Activated naive CD8-positive, alpha-beta T cell treated with anti-CD3 and anti-CD28 coated beads, Interleukin-2, amount 50 U/mL, for 16 hours (primary cell): Measurements from ENCODE around the gene MCRIP2.

Experiments used
- DNase-seq: peaks from one replicate; pipeline ENCODE4 v3.0.0-alpha.2; 2020; ENCODE audit warnings: low read depth, low spot score

MCRIP2 gene

DNA sequence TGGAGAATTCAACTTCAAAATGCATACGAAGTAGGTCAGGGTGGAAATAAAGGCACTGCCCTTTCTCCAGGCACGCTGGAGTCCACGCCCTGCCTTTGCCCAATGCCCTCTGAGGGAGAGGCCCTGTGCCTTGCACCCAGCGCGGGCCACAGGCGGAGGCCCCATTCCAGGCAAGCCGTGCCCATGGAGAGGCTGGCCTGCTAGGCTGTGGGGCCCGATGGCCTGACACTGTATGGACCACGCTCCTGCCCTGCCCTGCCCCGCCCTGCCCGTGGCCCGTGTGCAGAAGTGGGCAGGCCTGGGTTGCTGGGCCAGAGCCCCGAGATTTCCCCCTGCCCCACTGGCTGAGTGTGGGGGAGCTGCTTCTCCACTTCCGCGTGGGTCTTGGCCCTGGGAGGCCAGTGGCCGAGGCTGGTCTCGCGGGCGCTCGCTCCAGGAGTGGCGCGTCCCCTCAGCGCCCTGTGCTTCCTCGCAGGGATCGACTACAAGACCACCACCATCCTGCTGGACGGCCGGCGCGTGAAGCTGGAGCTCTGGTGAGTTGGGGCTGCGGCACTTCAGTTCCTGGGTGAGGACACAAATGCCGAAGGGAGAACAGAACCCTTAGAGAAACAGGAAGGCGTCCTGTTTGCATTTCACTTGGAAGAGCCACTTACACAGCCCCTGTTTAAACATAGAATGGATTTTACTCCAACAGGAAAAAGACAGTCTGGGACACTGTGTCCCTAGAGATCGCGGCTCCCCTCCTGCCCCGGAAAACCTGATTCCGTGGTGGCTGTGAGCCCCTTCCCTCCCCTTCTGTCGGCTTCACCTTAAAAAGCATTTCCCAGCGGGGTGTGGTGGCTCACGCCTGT is 24.7 kb upstream of the MCRIP2 start:
- no peak for DNase-seq

DNA sequence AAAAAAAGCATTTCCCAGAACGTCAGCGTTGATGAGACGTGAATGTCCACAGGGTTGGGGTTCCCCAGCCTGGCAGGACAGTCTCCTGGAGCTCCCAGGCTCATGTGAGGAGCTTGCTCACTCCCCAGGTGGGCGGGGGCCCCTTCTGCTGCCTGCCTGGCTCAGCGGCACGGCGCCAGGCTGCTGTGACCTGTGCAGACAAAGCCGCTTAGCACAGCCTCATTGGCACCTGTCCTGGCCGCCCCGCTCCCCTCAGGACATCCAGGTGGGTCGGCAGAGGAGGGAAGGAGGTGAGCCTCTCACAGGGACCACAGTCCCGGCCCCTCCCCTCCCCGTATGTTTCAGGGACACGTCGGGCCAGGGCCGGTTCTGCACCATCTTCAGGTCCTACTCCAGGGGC is 23.8 kb upstream of the MCRIP2 start:
- no peak for DNase-seq

DNA sequence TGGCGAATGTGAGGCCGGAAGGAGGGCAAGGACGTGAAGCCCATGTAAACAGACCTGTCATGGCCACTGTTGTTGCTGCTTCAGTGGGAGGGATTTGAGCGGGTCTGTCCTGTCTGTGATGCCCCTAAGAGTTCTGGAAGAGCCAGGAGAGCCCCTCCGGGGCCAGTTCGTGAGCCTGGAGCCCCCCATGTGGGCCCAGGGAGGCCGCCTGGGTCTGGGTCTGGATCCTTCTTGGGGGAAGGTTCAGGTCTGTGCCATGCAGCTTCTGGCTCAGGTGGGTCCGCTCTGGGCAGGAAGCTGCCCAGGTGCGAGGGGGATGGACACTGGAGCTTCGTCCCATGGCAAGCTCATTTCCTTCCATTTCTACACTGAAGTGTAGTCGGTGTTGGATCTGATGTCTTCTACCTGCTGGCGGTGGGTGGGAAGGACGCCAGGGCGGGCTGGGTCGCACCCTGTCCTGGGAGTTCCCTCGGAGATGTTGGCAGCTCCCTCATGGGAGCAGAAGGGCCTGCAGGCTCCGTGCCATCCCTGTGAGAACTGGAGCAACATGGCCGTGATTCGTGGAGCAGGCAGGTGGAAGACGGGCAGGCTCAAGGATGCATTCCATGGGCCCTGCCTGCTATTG is 22.0 kb upstream of the MCRIP2 start:
- no peak for DNase-seq

DNA sequence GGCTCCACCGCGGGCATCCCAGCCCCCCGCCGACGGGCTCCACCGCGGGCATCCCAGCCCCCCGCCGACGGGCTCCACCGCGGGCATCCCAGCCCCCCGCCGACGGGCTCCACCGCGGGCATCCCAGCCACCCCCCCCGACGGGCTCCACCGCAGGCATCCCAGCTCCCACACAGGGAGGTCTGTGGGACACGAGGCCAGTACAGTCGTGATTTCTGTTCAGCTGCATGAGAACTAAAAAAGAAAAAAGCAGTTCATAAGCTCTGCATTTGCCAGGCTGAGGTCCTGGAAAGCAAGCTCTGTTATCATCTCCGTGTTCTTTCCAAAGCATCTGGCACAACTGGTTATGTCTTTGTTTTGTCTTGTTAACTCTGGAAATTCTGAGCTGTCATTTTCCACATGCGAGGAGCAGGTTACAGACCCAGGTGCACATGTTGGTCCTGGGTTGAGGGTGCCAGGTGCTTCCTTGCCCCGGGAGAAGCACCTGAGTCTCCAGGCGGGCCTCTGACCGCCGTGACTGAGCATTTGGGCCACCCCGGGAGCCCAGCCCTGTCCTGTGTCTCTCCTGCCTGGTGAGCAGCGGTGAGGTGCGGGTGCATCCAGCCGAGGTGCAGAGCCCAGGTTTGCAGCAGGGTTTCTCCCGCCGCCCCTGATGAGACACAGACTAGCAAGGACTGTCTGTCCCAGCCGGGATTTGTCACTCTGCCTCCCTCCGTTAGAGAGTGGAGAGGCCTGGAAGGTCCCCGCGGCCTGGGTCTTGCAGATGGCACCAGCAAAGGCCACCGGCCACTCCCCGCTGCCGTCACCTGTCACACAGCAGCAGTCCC is 20.7 kb upstream of the MCRIP2 start:
- DNase-seq: no peak

DNA sequence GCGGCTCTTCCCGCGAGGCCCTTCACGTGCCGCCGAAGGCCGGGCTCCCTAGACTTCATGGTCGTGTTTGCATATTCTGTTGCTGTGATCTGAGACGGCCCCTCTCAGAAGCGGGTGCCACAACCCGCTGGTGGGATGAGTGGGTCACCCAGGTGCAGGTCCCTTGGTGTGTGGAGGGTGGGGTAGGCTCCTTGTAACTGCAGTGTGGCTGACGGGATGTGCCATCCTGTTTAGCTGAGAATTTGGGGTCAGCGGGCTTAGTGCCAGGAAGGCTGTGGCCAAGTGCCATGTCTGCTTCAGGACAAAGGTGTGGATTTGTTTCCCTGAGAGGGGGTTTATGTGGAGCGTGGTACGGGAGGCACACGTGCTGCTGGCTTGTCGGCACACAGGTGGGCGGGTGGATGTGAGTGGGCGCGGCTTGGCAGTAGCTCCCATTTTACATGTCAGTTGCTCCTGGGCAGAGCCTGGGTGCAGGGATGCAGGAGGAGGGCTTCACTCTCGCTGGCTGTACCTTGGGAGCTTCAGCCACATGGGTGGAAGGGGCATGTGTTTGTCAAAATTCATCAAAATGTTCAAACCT is 20.0 kb upstream of the MCRIP2 start:
- DNase-seq: no peak

DNA sequence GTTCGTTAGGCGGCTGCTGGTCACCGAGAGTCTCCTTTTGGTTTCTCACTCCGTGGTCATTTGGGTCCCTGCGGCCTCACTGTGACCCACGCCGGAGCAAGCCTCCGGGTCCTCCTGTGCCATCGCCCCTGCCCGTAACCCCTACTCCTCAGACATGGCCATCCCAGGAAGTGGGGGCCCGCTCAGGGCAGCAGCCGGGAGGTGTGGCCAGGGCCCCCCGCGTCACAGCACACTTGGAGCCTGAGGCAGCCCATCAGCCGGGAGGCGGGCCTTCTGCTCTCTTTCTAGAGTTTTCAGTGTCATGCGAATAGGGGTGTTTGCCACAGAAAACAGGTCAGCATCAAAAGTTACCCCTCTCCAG is 18.7 kb upstream of the MCRIP2 start:
- no peak for DNase-seq

DNA sequence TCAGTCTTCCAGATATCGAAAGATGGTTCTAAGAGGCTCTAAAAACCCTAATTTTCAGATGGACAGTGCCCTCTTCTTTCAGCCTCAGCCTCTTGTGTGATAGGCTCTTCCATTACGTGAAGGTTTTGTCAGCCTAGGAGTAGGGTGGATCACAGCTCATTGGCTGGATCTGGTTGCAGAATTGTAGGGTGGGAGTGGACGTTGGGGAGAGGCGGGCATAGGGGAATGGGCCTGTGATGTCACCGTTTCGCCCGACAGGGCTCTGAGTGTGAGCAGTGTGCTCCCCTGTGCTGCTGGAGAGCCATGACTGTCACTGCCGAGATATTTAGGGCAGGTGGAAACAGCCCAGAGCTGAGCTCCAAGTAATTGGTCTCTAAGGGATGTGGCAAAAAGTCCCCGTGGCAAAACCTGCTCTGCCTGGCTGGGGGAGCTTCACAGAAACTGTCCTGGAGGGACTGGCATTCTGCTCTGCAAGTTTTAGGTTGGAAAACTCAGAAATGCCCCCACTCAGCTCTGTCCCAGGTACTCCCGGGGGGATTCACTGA is 17.0 kb upstream of the MCRIP2 start:
- DNase-seq: no peak

DNA sequence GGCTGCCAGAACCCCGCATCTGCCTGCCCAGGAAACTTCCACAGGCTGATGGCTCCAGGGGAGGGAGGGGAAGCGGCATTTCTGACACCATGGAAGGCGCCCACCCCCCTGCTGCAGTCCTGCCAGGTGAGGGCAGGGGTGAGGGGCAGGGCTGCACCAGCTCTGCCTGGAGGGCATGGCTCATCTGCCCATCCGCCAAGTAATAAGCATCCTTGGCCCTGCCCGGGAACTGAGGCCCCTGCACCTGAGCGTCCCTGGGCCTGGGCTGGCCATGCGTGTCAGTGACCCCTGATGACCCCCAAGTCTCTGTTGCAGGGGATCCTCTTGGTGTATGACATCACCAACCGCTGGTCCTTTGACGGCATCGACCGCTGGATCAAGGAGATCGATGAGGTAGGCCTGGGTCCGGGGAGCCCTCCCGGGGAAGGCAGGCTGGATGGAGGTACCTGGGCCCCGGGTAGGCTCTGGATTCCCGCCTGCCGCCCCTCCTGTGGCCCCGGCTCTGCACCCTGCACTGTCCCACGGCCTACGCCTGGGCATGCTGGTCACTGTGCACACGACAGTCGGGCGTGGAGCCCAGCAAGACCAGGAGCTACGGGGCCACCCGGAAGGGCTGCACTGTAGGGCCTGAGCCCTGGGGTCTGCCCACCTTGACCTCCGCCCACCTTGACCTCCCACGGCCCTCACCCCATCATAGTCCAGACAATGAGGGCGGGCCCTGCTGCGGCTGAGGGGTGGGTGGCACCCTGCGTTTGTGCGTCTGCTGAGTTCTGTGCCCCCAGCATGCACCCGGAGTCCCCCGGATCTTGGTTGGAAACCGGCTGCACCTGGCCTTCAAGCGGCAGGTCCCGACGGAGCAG is 16.3 kb upstream of the MCRIP2 start:
- DNase-seq: no peak

DNA sequence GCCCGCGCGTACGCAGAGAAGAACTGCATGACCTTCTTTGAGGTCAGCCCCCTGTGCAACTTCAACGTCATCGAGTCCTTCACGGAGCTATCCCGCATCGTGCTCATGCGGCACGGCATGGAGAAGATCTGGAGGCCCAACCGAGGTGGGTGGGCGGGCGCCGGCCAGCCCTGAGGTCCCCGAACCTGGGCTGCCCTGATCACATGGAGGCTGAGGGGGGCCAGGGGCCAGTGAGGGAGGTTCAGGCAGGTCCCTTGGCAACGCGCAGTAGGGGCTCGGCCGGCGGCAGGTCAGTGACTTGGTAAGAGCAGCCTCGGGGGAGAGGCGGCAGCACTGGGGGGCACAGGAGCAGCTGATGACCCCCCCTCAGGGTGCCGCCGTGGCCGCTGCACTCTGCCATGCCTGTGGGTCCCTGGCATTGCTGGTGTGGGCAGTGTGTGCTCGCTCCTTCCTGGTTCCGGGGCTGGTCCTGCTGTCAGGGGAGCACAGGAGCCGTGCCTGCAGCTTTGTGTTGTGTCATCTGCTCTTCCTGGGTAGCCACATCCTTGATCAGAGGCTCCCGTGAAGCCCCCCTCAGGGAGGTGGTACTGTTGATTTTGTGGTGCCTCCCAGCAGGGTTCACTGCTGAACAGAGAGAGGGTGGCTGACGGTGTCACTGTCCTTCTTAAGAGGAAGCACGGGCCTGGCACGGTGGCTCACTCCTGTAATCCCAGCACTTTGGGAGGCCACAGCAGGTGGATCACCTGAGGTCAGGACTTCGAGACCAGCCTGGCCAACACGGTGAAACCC is 15.5 kb upstream of the MCRIP2 start:
- DNase-seq: no peak

DNA sequence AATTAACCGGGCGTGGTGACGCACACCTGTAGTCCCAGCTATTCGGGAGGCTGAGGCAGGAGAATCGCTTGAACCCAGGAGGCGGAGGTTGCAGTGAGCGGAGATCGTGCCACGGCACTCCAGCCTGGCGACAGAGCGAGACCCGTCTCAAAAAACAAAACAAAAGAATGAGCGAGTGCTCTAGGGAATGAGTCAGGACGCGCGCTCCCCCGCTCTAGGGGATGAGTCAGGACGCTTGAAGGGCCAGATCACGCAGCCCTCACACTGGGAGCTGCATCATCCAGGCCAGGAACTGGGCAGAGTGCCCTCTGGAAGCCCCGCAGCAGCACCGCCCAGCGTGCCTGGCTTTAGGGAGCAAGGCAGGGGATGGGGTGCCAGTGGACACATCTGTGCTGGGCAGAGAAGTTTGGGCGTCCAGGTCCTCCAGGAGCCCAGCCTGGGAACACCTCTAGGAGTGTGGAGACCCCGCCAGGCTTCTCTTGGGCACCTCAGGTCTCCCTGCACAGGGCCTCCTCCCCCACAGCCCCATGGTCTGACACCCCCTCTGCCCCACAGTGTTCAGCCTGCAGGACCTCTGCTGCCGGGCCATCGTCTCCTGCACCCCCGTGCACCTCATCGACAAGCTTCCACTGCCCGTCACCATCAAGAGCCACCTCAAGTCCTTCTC is 14.7 kb upstream of the MCRIP2 start:
- no peak for DNase-seq

DNA sequence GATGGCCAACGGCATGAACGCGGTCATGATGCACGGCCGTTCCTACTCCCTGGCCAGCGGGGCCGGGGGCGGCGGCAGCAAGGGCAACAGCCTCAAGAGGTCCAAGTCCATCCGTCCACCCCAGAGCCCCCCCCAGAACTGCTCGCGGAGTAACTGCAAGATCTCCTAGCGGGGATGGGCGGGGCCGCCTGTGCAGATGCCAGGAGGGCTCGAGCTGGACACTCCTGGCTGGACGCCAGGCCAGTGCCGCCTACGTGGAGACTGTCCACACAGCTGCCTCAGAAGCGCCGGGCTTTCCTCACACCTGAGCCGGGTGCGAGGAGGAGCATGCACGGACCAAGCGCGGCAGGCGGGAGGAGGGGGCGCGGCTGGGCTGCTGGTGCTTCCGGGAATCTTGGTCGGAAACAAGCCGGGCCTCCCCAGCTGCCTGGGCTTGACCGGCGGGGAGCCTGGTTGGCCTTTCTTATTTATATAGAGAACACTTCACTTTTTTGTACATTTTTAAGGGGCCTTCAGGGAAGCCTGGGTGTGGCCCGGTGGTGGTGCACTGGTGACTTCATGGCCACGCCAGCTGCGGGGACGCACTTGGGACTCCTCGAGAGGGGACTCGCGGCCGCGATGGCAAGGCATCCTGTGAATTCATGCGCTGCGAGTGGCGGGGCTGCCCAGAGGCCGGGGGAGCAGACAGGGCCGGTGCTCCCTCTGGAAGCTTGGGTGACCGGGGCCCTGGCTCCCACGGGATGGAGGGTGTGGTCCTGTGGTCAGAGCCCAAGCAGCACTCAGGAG is 14.0 kb upstream of the MCRIP2 start:
- no peak for DNase-seq

DNA sequence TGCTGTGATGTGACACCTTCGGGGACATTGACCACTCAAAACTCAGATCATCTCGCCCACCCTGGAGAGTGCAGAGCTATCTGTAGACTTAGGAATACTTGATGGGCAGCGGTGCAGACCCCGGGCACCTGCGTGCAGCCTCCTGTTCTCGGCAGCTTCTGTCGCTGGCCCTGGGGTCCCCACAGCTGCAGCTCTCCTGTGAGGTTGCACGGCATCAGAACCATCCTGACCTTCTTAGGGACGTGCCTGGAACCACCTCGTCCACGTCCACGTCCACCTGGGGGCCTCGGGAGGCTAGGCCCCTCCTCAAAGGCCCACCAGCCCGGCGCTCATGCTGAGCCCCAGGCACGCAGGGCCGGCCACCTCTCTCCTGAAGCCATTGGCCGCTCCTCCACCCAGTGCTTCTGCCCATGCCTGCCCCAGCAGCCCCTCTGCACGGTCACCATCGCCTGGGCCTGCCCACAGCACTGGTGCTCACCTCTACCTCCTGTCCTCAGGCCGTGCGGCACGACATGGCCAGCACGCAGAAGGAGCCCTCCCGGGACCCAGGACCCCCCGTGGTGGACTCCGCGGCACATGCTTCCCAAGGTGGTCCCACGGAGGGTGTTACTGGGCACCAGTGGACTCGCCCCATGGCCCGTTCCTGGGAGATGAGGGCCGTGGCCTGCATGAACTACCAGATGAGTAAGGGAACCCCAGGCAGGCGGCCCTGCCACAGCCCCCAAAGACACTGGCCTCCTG is 13.1 kb upstream of the MCRIP2 start:
- no peak for DNase-seq

DNA sequence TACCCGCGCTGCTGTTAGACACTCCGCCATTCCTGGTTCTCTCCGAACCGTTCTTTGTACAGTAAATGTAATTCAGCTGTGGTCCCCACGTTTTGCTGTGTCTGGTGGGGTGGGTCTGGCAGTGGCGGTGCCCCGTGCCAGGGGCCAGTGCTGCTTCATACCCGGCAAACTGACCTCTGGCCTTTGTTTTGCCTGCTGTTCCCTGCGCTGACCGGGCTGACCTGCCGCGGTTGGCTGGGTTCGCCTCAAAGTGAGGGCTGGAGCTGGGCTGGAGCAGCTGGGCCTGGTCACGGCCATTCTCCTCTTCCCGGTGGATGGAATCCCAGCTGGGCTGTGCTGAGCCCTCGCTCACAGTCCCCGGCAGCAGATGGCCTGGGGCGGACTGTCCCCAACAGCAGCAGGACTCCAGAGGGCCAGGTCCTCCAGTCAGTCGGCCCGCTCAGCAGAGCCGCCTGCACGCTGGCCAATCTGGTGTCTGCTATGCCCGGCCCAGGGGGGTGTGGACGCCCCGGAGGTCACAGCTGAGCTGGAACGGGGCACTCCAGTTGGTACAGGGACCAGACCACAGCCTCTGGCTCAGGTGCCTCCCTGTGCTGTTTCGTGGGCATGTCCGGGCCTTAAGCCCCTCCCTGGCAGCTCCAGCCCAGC is 12.3 kb upstream of the MCRIP2 start:
- no peak for DNase-seq

DNA sequence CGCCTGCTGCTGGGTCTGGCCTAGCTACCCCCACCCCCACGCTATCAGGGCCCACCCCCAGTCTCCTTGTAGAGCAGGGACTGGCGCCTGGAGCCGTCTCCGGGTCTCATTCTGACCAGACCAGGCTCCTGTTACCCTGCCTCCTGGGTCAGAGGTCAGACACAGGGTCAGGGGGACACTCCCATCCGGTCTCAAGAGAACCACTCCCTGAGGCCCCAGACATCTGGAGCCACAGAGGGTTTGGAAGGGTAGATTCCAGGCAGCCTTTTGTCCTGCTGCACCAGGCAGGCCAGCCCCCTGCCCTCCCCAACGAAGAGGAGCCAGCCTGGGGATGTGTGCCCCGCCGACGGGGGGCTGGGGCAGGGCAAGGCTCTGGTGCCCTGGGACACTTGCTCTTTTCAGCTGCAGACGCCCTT is 11.8 kb upstream of the MCRIP2 start:
- no peak for DNase-seq

DNA sequence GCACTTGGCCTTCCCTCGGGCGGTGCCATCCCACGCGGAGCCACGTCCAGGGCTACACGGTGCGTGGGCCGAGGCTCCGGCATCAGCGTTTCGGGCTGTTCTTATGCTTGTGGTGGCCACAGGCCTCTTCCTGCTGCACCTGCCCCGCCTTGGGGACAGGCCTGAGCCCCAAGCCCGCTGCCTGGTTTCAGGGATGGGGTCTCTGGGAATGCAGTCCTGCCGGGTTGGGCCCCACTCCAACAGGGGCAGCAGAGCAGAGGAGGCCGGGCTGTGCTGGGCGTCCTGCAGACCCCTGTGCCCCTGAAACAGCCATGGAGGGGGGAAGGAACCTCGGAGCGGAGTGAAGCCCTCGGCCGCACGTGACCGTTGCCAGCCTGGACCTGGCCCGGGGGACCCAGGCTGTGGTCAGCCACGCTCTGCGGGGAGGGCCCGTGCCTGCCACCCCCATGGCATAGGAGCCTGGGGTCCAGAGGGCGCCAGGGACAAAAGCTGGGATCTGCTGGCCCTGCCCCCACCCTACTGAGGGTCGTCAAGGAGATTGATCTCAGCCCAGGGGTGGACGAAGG is 11.3 kb upstream of the MCRIP2 start:
- DNase-seq: no peak

DNA sequence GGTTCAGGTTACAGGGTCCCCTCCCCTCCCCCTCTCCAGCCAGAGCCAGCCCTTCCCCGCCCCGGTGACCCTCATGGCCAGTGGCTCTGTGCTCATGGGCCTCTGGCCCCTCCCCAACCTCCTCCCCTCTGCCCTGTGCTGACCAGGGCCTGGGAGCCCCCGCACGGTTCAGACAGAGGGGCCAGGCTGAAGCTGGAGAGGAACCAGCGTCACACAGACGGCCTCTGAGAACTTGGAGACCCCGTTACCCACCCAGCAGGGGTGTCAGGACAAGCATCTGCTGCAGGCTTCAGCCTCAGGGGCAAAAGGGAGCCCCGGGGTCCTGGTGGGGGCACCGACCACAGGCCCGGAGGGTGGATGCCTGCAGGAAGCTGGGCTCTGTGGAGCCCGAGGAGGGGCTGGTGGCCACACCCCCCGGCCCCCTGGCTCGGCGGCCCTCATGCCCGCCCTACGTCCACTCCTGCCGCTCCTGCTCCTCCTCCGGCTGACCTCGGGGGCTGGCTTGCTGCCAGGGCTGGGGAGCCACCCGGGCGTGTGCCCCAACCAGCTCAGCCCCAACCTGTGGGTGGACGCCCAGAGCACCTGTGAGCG is 10.7 kb upstream of the MCRIP2 start, which contains the start of gene WFIKKN1:
TSS of gene WFIKKN1 (plus strand) at position 171 of the 591 bp plus-strand sequence. CDS start at position 440, 269 bp downstream.
- no peak for DNase-seq
